ENCODE results near the gene RAP1A. TPM values are rescaled to one million over a fixed set of nuclear protein-coding genes. Genes with fewer than 3 reads are reported as not detected.
A peak's percentile ranks its signal among the peaks of the same experiment; 100 is the strongest.
"Not testable (repeated sequence)": the region's sequence is repeated elsewhere in the genome, so short reads cannot be mapped to it uniquely, and the experiment has no call there.

The RAP1A gene
- polyA plus RNA-seq, 3 donors: 61.9 to 85.8 (median 70.8) TPM

GRCh38 chr1:111592389-111593361 lies 26.9 kb upstream of the RAP1A start:
- DNase-seq (ENCODE audit: extremely low read depth in 1 of 11, low read depth in 9 of 11, low spot score in 4 of 11): peak in 2 of 11 donors; percentile 37 to 63

GRCh38 chr1:111593403-111594305 lies 25.9 kb upstream of the RAP1A start:
- DNase-seq (ENCODE audit: extremely low read depth in 1 of 11, low read depth in 9 of 11, low spot score in 4 of 11): no peak

DNA sequence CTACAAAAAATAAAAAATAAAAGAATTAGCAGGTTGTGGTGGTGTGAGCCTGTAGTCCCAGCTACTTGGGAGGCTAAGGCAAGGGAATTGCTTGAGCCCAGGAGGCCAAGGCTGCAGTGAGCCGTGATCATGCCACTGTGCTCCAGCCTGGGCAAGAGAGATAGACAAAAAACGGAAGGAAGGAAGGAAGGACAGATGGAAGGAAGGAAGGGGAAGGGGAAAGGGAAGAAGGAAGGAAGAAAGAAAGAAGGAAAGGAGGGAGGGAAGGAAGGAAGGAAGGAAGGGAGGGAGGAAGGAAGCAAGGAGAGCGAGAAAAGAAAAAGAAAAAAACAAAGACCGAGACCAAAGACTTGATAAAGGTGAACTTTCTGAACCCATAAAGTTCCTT lies 25.3 kb upstream of the RAP1A start:
- no peak for DNase-seq (ENCODE audit: extremely low read depth in 1 of 11, low read depth in 9 of 11, low spot score in 4 of 11)

DNA sequence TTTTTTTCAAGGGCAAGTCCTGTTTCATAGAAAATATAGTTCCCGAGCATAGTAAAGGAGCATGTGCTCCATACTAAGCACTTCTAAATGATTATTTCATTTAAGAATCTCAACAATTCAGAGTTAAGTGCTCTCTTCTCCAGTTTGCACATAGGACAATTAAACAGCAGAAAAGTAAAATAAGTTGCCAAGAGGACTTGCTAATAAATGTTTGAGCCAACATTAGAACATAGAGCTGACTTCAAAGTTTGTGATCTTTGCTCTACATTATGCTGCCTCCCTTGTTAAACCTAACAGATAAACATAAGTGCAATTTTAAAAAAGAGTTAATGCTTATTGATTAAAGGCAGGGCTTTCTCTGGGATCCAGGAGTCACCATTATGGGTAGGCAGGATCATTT lies 23.8 kb upstream of the RAP1A start:
- no peak for DNase-seq (ENCODE audit: extremely low read depth in 1 of 11, low read depth in 9 of 11, low spot score in 4 of 11)

DNA sequence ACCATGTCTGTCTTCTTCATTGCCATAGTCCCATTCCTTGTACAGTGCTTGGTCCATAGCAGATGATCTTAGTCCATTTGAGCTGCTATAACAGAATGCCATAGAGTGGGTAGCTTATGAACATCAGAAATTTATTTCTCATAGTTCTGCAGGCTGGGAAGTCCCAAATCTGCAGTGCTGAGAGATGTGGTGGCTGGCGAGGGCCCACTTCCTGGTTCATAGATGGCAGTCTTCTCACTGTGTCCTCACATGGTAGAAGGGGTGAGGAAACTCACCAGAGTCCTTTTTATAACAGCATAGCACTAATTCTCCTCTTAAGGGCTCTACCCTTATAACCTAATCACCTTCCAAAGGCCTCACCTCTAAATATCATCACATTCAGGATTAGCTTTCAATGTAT lies 23.1 kb upstream of the RAP1A start:
- DNase-seq (ENCODE audit: extremely low read depth in 1 of 11, low read depth in 9 of 11, low spot score in 4 of 11): no peak

GRCh38 chr1:111597426-111597825 lies 22.2 kb upstream of the RAP1A start:
- no peak for DNase-seq (ENCODE audit: extremely low read depth in 1 of 11, low read depth in 9 of 11, low spot score in 4 of 11)

GRCh38 chr1:111598544-111598943 lies 21.0 kb upstream of the RAP1A start:
- DNase-seq (ENCODE audit: extremely low read depth in 1 of 11, low read depth in 9 of 11, low spot score in 4 of 11): no peak

GRCh38 chr1:111599781-111600693 lies 19.6 kb upstream of the RAP1A start:
- no peak for DNase-seq (ENCODE audit: extremely low read depth in 1 of 11, low read depth in 9 of 11, low spot score in 4 of 11)

GRCh38 chr1:111600886-111601386 lies 18.7 kb upstream of the RAP1A start:
- DNase-seq (ENCODE audit: extremely low read depth in 1 of 11, low read depth in 9 of 11, low spot score in 4 of 11): no peak

GRCh38 chr1:111602302-111602701 lies 17.3 kb upstream of the RAP1A start:
- no peak for DNase-seq (ENCODE audit: extremely low read depth in 1 of 11, low read depth in 9 of 11, low spot score in 4 of 11)

GRCh38 chr1:111602974-111603373 lies 16.6 kb upstream of the RAP1A start:
- no peak for DNase-seq (ENCODE audit: extremely low read depth in 1 of 11, low read depth in 9 of 11, low spot score in 4 of 11)

GRCh38 chr1:111603979-111604378 lies 15.6 kb upstream of the RAP1A start:
- no peak for DNase-seq (ENCODE audit: extremely low read depth in 1 of 11, low read depth in 9 of 11, low spot score in 4 of 11)

DNA sequence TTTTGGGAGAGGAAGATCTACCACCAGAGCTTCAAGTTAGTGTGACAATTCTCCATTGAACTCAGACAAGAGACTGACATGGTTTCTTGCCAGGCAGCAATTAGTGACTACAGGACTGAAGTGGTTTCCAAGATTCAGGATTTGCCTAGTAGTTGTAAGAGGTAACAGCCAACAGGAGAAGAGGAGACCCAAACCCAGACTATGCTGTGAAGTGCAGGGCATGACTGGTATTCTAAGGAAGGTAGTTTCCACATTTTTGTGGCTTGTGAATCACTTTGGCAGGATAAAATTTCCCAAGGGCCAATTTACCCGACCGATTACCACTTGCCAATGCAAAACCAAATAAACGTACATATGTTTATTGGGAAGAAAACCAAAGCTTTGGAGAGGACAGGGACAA lies 14.7 kb upstream of the RAP1A start:
- no peak for DNase-seq (ENCODE audit: extremely low read depth in 1 of 11, low read depth in 9 of 11, low spot score in 4 of 11)

DNA sequence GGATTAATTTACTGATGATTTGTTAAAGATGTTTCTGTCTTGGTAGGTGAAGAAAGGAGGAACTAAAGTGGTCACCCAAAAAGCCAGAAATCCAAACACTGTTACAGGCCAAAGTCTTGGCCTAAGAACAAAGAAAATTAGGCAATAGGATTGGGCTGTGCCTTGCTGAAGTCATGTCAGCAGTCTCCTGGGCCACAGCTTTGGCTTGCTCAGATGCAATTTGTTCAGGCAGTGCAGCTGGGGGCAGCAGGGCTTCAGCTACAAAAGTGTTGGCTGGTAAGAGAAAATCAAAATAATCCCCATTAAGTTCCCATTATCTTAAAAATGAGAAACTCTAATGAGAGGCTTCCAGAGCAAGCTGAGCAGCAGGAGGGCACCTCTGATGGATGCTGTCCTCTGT lies 14.0 kb upstream of the RAP1A start:
- DNase-seq (ENCODE audit: extremely low read depth in 1 of 11, low read depth in 9 of 11, low spot score in 4 of 11): no peak

DNA sequence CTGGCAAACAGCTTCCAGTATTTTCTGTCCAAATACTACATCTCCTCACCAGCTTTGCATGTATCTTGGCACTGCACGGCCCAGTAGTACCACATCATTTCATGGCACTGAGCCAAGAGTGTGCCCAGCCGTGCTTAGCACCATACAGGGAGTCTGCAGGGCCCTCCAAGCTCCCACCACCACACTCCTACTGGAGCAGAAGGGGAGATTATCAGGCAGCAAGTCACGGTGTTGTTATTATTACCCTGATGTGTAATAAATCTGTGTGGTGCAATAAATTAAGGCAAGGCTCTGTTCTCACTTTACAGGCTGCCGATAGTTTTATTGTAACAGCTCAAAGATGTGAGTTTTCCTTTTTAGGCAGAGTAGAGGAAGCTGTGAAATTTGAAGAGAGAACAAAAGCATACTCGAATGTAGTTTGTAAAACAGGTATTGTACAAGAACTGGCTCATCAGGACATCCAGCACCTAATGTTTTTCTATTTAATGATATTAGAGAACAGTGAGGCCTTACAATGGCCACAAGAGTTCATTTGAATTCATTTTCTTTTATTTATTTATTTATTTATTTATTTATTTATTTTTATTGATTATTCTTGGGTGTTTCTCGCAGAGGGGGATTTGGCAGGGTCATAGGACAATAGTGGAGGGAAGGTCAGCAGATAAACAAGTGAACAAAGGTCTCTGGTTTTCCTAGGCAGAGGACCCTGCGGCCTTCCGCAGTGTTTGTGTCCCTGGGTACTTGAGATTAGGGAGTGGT lies 13.0 kb upstream of the RAP1A start:
- DNase-seq (ENCODE audit: extremely low read depth in 1 of 11, low read depth in 9 of 11, low spot score in 4 of 11): peak in 1 of 11 donors; percentile 43

- DNase-seq (ENCODE audit: extremely low read depth in 1 of 11, low read depth in 9 of 11, low spot score in 4 of 11): not testable (repeated sequence)
Measured at GRCh38 chr1:111608528-111608927, 11.1 kb upstream of the RAP1A start.

DNA sequence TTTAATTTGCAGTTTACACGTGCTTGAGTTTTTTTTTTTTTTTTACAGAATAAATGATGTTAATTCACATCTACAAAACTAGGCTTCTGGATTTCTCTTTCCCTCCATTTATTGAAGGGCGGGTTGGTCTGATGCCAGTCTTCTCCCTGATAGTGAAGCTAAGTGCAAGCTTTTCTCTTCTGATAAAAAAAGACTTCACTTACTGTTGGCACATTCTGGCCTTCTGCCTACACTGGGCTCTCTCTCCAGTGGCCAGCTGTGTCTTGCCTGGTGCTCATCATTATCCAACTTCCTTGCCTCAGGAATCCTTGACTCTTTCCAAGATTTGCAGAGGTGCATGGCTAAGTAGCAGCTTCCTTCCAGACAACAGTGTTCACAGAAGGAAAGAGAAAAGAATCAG lies 7.6 kb upstream of the RAP1A start:
- no peak for DNase-seq (ENCODE audit: extremely low read depth in 1 of 11, low read depth in 9 of 11, low spot score in 4 of 11)

All from renal cortex interstitium (tissue), 11 donors.